KMS-11 (cell line): ENCODE results near the gene ARID1B.

Experiments used
- H2AFZ ChIP-seq: fragments of 200-600 bp; sonication (generic); 2 replicates; pipeline ENCODE4 v1.6.1; 2016; ENCODE audit warnings: antibody characterized with exemption, mixed run types, low read depth
- H3K27ac ChIP-seq: fragments of 200-600 bp; sonication (generic); 2 replicates; pipeline ENCODE4 v1.6.1; 2016; ENCODE audit warnings: mild to moderate bottlenecking, mixed run types
- H3K27me3 ChIP-seq: fragments of 200-600 bp; sonication (generic); 2 replicates; pipeline ENCODE4 v1.6.1; 2017; ENCODE audit warnings: mild to moderate bottlenecking, low read depth, mixed run types, moderate library complexity; ENCODE audit not compliant: insufficient read depth
- H3K36me3 ChIP-seq: fragments of 200-600 bp; sonication (generic); 2 replicates; pipeline ENCODE4 v1.6.1; 2017; ENCODE audit warnings: mild to moderate bottlenecking, mixed run types; ENCODE audit not compliant: insufficient read depth
- H3K4me1 ChIP-seq: fragments of 200-600 bp; sonication (generic); 2 replicates; pipeline ENCODE4 v1.6.1; 2016; ENCODE audit warnings: mild to moderate bottlenecking, low read depth, mixed run types; ENCODE audit not compliant: poor library complexity, severe bottlenecking
- H3K4me2 ChIP-seq: fragments of 200-600 bp; sonication (generic); 2 replicates; pipeline ENCODE4 v1.7.0; 2016; ENCODE audit warnings: mild to moderate bottlenecking, mixed run types
- H3K4me3 ChIP-seq: fragments of 200-600 bp; sonication (generic); IDR thresholded peaks from 2 replicates; pipeline ENCODE4 v1.6.1; 2017; ENCODE audit warnings: low read depth, low read length, mixed read lengths; ENCODE audit not compliant: insufficient read depth
- H3K79me2 ChIP-seq: fragments of 200-600 bp; sonication (generic); 2 replicates; pipeline ENCODE4 v1.6.1; 2016; ENCODE audit warnings: low read depth, mixed run types; ENCODE audit not compliant: insufficient read depth
- H3K9ac ChIP-seq: fragments of 200-600 bp; sonication (generic); 2 replicates; pipeline ENCODE4 v1.6.1; 2016; ENCODE audit warnings: mild to moderate bottlenecking, mixed run types
- H4K20me1 ChIP-seq: fragments of 200-600 bp; sonication (generic); 2 replicates; pipeline ENCODE4 v1.6.1; 2016; ENCODE audit warnings: mild to moderate bottlenecking, mixed run types; ENCODE audit not compliant: insufficient read depth
- TF ChIP-seq, protein P1 (sequence below): fragments of 200-600 bp; sonication (generic); conservative IDR thresholded peaks from 2 replicates; pipeline ENCODE4 v1.6.1; 2017; ENCODE audit warnings: low read depth, mild to moderate bottlenecking, antibody characterized with exemption, low read length, moderate library complexity, mixed read lengths

The ARID1B gene

GRCh38 chr6:156797901-156798735, 20.9 kb downstream of the ARID1B start:
- Histone ChIP-seq H3K4me3 (no peak overlapping the region), H3K79me2 (peaks cover 97% of the 10 kb centered on the region), H3K4me2 (no peak overlapping the region), H3K36me3 (no peaks in the 10 kb centered on the region), H2AFZ (no peak overlapping the region), H3K4me1 (peaks cover 12% of the 10 kb centered on the region), H3K27ac (no peak overlapping the region), H3K9ac (no peak overlapping the region), H4K20me1 (peaks cover 23% of the 10 kb centered on the region), H3K27me3 (no peaks in the 10 kb centered on the region)
- TF ChIP-seq, protein P1, sequence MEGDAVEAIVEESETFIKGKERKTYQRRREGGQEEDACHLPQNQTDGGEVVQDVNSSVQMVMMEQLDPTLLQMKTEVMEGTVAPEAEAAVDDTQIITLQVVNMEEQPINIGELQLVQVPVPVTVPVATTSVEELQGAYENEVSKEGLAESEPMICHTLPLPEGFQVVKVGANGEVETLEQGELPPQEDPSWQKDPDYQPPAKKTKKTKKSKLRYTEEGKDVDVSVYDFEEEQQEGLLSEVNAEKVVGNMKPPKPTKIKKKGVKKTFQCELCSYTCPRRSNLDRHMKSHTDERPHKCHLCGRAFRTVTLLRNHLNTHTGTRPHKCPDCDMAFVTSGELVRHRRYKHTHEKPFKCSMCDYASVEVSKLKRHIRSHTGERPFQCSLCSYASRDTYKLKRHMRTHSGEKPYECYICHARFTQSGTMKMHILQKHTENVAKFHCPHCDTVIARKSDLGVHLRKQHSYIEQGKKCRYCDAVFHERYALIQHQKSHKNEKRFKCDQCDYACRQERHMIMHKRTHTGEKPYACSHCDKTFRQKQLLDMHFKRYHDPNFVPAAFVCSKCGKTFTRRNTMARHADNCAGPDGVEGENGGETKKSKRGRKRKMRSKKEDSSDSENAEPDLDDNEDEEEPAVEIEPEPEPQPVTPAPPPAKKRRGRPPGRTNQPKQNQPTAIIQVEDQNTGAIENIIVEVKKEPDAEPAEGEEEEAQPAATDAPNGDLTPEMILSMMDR, result no peak

- H3K27me3 ChIP-seq, result no peaks in the 10 kb centered on the region
- no peak overlapping the region for H3K27ac ChIP-seq
- H3K36me3 ChIP-seq, result no peaks in the 10 kb centered on the region
- H3K4me2 ChIP-seq, result no peak overlapping the region
- no peak overlapping the region for H2AFZ ChIP-seq
- no peak overlapping the region for H3K4me3 ChIP-seq
- H3K9ac ChIP-seq, result no peak overlapping the region
- peaks cover 97% of the 10 kb centered on the region for H3K79me2 ChIP-seq
- H3K4me1 ChIP-seq, result peaks cover 5% of the 10 kb centered on the region
- peaks cover 14% of the 10 kb centered on the region; the same call in 1 of the 2 replicates for H4K20me1 ChIP-seq
- TF ChIP-seq, protein P1, result no peak
These were observed 24.5 kb downstream of the ARID1B start for GRCh38 chr6:156801712-156802111.

- Histone ChIP-seq H3K4me1 (peaks cover 5% of the 10 kb centered on the region), H4K20me1 (0 out of 2 replicates have a peak, but pooled peaks cover 14% of the 10 kb centered on the region)
- TF ChIP-seq, protein P1, result no peak
These were observed 26.2 kb downstream of the ARID1B start for GRCh38 chr6:156803353-156803752.

DNA sequence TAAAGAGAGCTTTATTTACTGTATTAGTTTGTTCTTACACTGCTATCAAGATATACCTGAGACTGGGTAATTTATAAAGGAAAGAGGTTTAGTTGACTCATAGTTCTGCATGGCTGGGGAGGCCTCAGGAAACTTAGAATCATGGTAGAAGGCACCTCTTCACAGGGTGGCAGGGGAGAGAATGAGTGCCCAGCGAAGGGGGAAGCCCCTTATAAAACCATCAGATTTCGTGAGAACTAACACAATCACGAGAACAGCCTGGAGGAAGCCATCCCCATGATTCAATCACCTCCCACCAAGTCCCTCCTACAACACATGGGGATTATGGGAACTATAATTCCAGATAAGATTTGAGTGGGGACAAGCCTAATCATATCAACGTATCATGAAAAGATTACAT, 27.2 kb downstream of the ARID1B start:
- no peak overlapping the region for H3K27ac ChIP-seq
- no peaks in the 10 kb centered on the region for H3K27me3 ChIP-seq
- H3K4me2 ChIP-seq, result no peak overlapping the region
- no peak overlapping the region for H2AFZ ChIP-seq
- H3K4me1 ChIP-seq, result peaks cover 6% of the 10 kb centered on the region
- H3K79me2 ChIP-seq, result peaks cover 99% of the 10 kb centered on the region
- H3K9ac ChIP-seq, result no peak overlapping the region
- H3K36me3 ChIP-seq, result no peaks in the 10 kb centered on the region
- TF ChIP-seq, protein P1, result no peak
- no peak overlapping the region for H3K4me3 ChIP-seq
- H4K20me1 ChIP-seq, result 0 out of 2 replicates have a peak, but pooled peaks cover 14% of the 10 kb centered on the region

More at GRCh38 chr6:156803353-156803752, 26.2 kb downstream of the ARID1B start:
- no peak overlapping the region for H3K9ac ChIP-seq
- H2AFZ ChIP-seq, result no peak overlapping the region
- no peaks in the 10 kb centered on the region for H3K27me3 ChIP-seq
- no peak overlapping the region for H3K4me3 ChIP-seq
- H3K4me2 ChIP-seq, result no peak overlapping the region
- H3K27ac ChIP-seq, result no peak overlapping the region
- no peaks in the 10 kb centered on the region for H3K36me3 ChIP-seq
- H3K79me2 ChIP-seq, result peaks cover 99% of the 10 kb centered on the region
